Heart left ventricle (tissue), 16 donors: ENCODE measurements around the gene WDPCP. TPM values are rescaled to one million over a fixed set of nuclear protein-coding genes. Genes with fewer than 3 reads are reported as not detected.
"Not testable (repeated sequence)": the region's sequence is repeated elsewhere in the genome, so short reads cannot be mapped to it uniquely, and the experiment has no call there.

Source experiments
- ATAC-seq, 4 donors: fragments of 200-7000 bp; cut with Tn5 transposase; one replicate each; pipeline ENCODE4 v1.9.1; 2020 to 2022; ENCODE audit warnings: moderate library complexity in 4 of 4, mild to moderate bottlenecking in 3 of 4, moderate number of reproducible peaks in 1 of 4
- DNase-seq, 5 donors: peaks; one replicate each; pipeline ENCODE4 v3.0.0-alpha.2; 2020
- H3K27ac ChIP-seq, 12 donors: fragments of 200-600 bp; sonication (generic) in 4 of 12; one replicate each; pipeline versions ENCODE4 v1.5.0 to v1.8.0; 2016 to 2022; ENCODE audit warnings: mild to moderate bottlenecking in 2 of 12
- H3K27me3 ChIP-seq, 9 donors: fragments of 200-600 bp; sonication (generic) in 2 of 9; one replicate each; pipeline versions ENCODE4 v1.5.1 to v1.8.0; 2016 to 2022; ENCODE audit warnings: mild to moderate bottlenecking in 3 of 9
- H3K36me3 ChIP-seq, 9 donors: fragments of 200-600 bp; sonication (generic) in 2 of 9; one replicate each; pipeline versions ENCODE4 v1.5.0 to v1.8.0; 2018 to 2022; ENCODE audit warnings: mild to moderate bottlenecking in 2 of 9
- H3K4me1 ChIP-seq, 12 donors: fragments of 200-600 bp; sonication (generic) in 4 of 12; one replicate each; pipeline versions ENCODE4 v1.5.0 to v1.8.0; 2016 to 2022; ENCODE audit warnings: mild to moderate bottlenecking in 3 of 12
- H3K4me3 ChIP-seq, 12 donors: fragments of 200-600 bp; sonication (generic) in 4 of 12; one replicate each; pipeline versions ENCODE4 v1.5.0 to v1.8.0; 2017 to 2022; ENCODE audit warnings: mild to moderate bottlenecking in 9 of 12, moderate library complexity in 4 of 12
- H3K9me3 ChIP-seq, 12 donors: fragments of 200-600 bp; sonication (generic) in 4 of 12; one replicate each; pipeline versions ENCODE4 v1.5.0 to v1.8.0; 2016 to 2022; ENCODE audit warnings: mild to moderate bottlenecking in 1 of 12
- CTCF ChIP-seq, 12 donors: fragments of 200-600 bp; sonication (generic) in 4 of 12; IDR thresholded peaks; one replicate each; pipeline versions ENCODE4 v1.5.0 to v1.8.0; 2018 to 2022; ENCODE audit warnings: antibody characterized with exemption in 12 of 12, mild to moderate bottlenecking in 5 of 12
- POLR2A ChIP-seq, 2 donors: fragments of 450-650 bp; IDR thresholded peaks; one replicate each; pipeline ENCODE4 v1.6.1; 2017; ENCODE audit warnings: antibody characterized with exemption in 2 of 2, mild to moderate bottlenecking in 2 of 2, moderate library complexity in 2 of 2
- WGBS, 4 donors: extraction: QIAGEN DNeasy Blood & Tissue Kit in 2 of 4; methylation state at CpG; one replicate each; pipeline versions ENCODE4 v1.1.5 to v1.1.7; 2013 to 2018; 5-methylcytosine and 5-hydroxymethylcytosine counted together
- intact Hi-C, 10 donors: fragments of 100-400 bp; cut with DNase I; formaldehyde crosslinking; loops; one replicate each; pipeline versions ENCODE4 v1.11.1 to v1.14.2; 2022
- polyA plus RNA-seq, 2 donors: library from polyadenylated mRNA; stranded (reverse); fragments of 200-250 nt; gene quantifications; one replicate each; pipeline ENCODE4 v1.2.3, GENCODE V29; 2013
- total RNA-seq, 9 donors: library from RNA; depleted of rRNA in 2 of 9; stranded (reverse); fragments of >200 nt in 2 of 9; fragmentation: NEBNext Ultra II Directional in 3 of 9; extraction: Animal tissue kit (Norgen Biotek cat#: 25700) in 3 of 9; gene quantifications; one replicate each; pipeline versions ENCODE4 v1.1.0 to v1.2.4, GENCODE V29; 2016 to 2023
- donor health status: ischemic (EF 13 %, LVEDD 7.1; RV severe dilation, severe dysfunction).
- donor health status: healthy with polysubstance abuse.
- donor health status: DM: no; HTN: yes; CAD: no.
- donor health status: DM: no; HTN: no; CAD: no.
- donor health status: ischemic (EF 25% LVEDD 6.9; RV normal size, moderate dysfunction).
- donor health status: ischemic (EF 25% LVEDD 5.7; RV mildly dilated, moderate dysfunction).
- donor health status: healthy.
- donor health status: DM: yes; HTN: yes; CAD: no.
- donor health status: ischemic (EF 35%, LVEDD 5.7; RV mildly dilated, moderate dysfunction).
- donor health status: nonischemic (EF 11% LVEDD 7.7; RV severe dilation, severe dysfunction).
- donor health status: DM: yes; HTN: yes; CAD: no.
- donor health status: PGD.
- donor health status: ischemic (EF 29% LVEDD 5.4; RV normal size, mild dysfunction).
- donor health status: nonischemic (EF 23%, LVEDD 6.1; RV moderate dilation, normal function).

Gene WDPCP
- total and polyA plus RNA-seq, 11 donors = 3.2 to 32.2 (median 16.5) TPM

DNA sequence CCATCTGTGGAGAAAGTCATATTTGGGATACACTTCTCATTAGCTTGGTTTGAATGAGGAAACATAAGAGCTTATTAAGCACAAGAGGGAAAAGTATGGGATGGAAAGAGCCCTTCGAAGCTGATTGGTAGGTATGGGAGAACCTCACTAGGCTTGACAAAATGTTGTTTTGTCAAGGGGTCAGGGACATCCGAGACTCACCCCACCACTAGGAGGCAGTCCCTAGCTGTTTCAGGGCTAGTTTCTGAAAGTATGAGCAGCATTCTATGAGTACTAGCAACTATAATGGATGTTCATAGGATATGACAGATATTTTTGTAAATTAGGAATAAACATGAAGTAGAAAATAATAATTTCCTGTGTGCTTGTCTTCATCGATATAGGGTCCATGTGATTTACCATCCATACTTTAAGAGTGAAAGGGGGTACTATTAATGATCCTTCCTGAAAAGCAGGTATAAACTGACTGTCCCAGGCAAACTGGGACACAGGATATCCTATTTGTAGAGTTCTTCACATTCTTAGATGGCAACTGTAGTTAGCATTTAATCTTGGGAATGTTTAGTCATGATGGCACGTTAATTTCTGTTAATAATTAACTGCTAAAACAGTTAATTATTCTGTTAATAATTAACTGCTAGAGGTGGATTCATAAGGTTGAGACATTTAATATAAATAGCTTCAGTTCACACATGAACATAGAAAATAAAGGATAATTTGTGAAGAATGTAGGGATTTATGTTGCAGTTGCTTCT lies 509.2 kb downstream of the WDPCP start:
- intact Hi-C loops = no loop called here
- 72 to 81% (median 75%) methylated on average over 4 of the region's 4 CpGs for WGBS, 4 donors
- ATAC-seq (no peak), DNase-seq (no peak)
- TF ChIP-seq CTCF (IDR thresholded peaks at IDR 0.05) (peak in 2 of 12 donors; percentile 13 to 23), POLR2A (IDR thresholded peaks at IDR 0.05) (no peak)
- peaks cover 0 to 49% (median 6%) of the 10 kb centered on the region in 9 donors for H3K27me3 ChIP-seq
- no peaks in the 10 kb centered on the region for H3K9me3 ChIP-seq
- H3K4me3 ChIP-seq = no peak overlapping the region
- no peak overlapping the region for H3K27ac ChIP-seq
- H3K4me1 ChIP-seq = no peaks in the 10 kb centered on the region
- no peaks in the 10 kb centered on the region for H3K36me3 ChIP-seq

DNA sequence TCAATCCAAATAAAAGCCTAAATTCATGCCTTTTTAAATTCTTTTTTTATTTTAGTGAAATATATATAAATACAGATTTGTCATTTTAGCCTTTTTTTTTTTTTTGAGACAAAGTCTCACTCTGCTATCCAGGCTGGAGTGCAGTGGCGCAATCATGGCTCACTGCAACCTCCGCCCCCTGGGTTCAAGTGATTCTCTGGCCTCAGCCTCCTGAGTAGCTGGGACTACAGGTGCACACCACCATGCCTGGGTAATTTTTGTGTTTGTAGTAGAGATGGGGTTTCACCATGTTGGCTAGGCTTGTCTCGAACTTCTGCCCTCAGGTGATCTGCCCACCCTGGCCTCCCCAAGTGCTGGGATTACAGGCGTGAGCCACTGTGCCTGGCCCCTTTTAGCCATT lies 513.9 kb downstream of the WDPCP start:
- not testable (repeated sequence) for H3K4me3 ChIP-seq, H3K27ac ChIP-seq, ATAC-seq, H3K9me3 ChIP-seq, H3K36me3 ChIP-seq, H3K4me1 ChIP-seq, DNase-seq
- intact Hi-C loops = loop anchor here in 1 of 10 donors (5.0 kb wide), 1 partner anchor 1208 kb away; no protein-coding TSS in a partner anchor
- H3K27me3 ChIP-seq = peaks cover 0 to 56% (median 4%) of the 10 kb centered on the region in 9 donors
- WGBS, 4 donors = 90 to 97% (median 91%) methylated on average over 4 of the region's 4 CpGs

DNA sequence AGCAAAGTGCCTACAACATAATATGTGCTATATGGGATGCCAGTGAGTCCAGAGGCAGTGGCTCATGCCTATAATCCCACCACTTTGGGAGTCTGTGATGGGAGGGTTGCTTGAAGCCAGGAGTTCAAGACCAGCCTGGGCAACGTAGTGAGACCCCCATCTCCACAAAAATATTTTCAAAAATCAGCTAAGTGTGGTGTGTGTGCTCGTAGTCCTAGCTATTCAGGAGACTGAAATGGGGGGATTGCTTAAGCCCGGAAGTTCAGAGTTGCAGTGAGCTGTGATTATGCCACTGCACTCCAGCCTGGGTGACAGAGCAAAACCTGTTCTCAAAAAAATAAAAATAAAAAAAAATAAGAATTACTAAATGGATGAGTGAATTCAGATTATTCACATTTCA lies 514.3 kb downstream of the WDPCP start:
- Histone ChIP-seq H3K27ac (no peak overlapping the region), H3K36me3 (no peaks in the 10 kb centered on the region), H3K9me3 (no peaks in the 10 kb centered on the region), H3K4me3 (no peak overlapping the region), H3K27me3 (peaks cover 0 to 58% (median 8%) of the 10 kb centered on the region in 9 donors), H3K4me1 (no peaks in the 10 kb centered on the region)
- no peak for TF ChIP-seq POLR2A (IDR thresholded peaks at IDR 0.05)
- TF ChIP-seq CTCF (IDR thresholded peaks at IDR 0.05) = no peak
- intact Hi-C loops = loop anchor here in 1 of 10 donors (5.0 kb wide), 1 partner anchor 1208 kb away; no protein-coding TSS in a partner anchor
- DNase-seq (no peak), ATAC-seq (no peak)
- WGBS, 4 donors = 79 to 85% (median 80%) methylated on average over 3 of the region's 3 CpGs

DNA sequence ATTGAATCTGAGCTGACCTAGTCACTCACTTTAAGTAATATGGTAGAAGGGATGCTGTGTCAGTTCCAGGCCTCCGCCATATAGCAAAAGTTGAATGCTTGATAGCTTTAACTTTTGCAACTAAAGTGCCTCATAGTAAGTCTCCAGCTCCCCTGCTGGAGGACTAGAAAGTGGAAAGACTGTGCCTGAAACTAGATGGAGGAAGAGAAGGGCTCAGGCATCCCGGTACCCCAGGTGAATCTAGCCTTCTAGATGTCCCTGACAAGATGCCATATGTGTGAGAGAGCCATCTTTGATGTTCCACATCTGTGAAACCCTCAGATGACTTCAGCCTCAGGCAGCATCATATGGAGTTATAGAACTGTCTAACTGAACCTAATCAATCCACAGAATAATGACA lies 516.6 kb downstream of the WDPCP start:
- Histone ChIP-seq H3K36me3 (no peaks in the 10 kb centered on the region), H3K27ac (no peak overlapping the region), H3K9me3 (no peaks in the 10 kb centered on the region), H3K27me3 (peaks cover 0 to 61% (median 11%) of the 10 kb centered on the region in 9 donors), H3K4me3 (no peak overlapping the region), H3K4me1 (no peaks in the 10 kb centered on the region)
- intact Hi-C loops = loop anchor here in 1 of 10 donors (5.0 kb wide), 1 partner anchor 1211 kb away; no protein-coding TSS in a partner anchor
- DNase-seq = no peak
- TF ChIP-seq POLR2A (IDR thresholded peaks at IDR 0.05) (no peak), CTCF (IDR thresholded peaks at IDR 0.05) (no peak)
- 68 to 88% (median 84%) methylated on average over 2 of the region's 2 CpGs for WGBS, 4 donors
- no peak for ATAC-seq

Other genes with a start within 250 kb of the WDPCP start
- 1,000 to 10,000 TPM in 8 of 9 donors, 100 to 1,000 TPM in 1; 862 to 1,901 (median 1,395) TPM for gene MDH1, start 486 bp upstream of the WDPCP start, total RNA-seq
- gene MDH1, start 486 bp upstream of the WDPCP start, polyA plus RNA-seq = 1,000 to 10,000 TPM; 1,118 to 2,242 TPM